Fibroblast of lung (primary cell): ENCODE data around the gene TBPL1.

Source experiments
- CTCF ChIP-seq, 2 donors: IDR thresholded peaks in 1 of 2; conservative IDR thresholded peaks in 1 of 2; 1 replicate in 1 of 2; 2 replicates in 1 of 2; pipeline ENCODE4 v1.5.1; 2011 to 2012; ENCODE audit warnings: low read length in 2 of 2, control low read depth in 1 of 2, inconsistent platforms in 1 of 2, low read depth in 1 of 2, mild to moderate bottlenecking in 1 of 2
- EZH2 ChIP-seq: IDR thresholded peaks from 2 replicates; pipeline ENCODE4 v1.5.1; 2012; ENCODE audit warnings: low read length, control low read depth, mild to moderate bottlenecking; ENCODE audit errors: missing control alignments

GRCh38 chr6:133903855-133904254 lies 49.2 kb upstream of the TBPL1 start:
- TF ChIP-seq CTCF (conservative IDR thresholded peaks at IDR 0.05 in 1 of 2, IDR thresholded peaks at IDR 0.05 in 1 of 2; ENCODE audit: low read depth in 1 of 2, low read length in 2 of 2) (no peak), EZH2 (no peak)
